Mesothelial cell of epicardium (in vitro differentiated cells): ENCODE measurements around the gene LTBP1. TPM values are rescaled to one million over a fixed set of nuclear protein-coding genes. Genes with fewer than 3 reads are reported as not detected.

ENCODE experiments used
- DNase-seq, 2 experiments: peaks; one replicate each; pipeline ENCODE4 v3.0.0; 2021; ENCODE audit warnings: low spot score in 2 of 2; ENCODE audit not compliant: unreplicated experiment in 2 of 2
- H3K27ac Mint-ChIP-seq: 2 replicates; pipeline ENCODE4 v1.8.0; 2021; ENCODE audit warnings: mixed read lengths
- H3K27me3 Mint-ChIP-seq: 2 replicates; pipeline ENCODE4 v1.8.0; 2021; ENCODE audit warnings: low read depth, mixed read lengths
- H3K36me3 Mint-ChIP-seq: 2 replicates; pipeline ENCODE4 v1.8.0; 2021; ENCODE audit warnings: mixed read lengths
- H3K4me1 Mint-ChIP-seq: 2 replicates; pipeline ENCODE4 v1.8.0; 2021; ENCODE audit warnings: mixed read lengths
- H3K4me3 Mint-ChIP-seq: 2 replicates; pipeline ENCODE4 v1.8.0; 2021; ENCODE audit warnings: mild to moderate bottlenecking, moderate library complexity, mixed read lengths
- H3K9me3 Mint-ChIP-seq: 2 replicates; pipeline ENCODE4 v1.8.0; 2021; ENCODE audit warnings: mixed read lengths
- total RNA-seq: library from RNA; stranded (reverse); gene quantifications from 3 replicates; pipeline ENCODE4 v1.2.1, GENCODE V29; 2021
- TF ChIP-seq, protein P1 (sequence below): fragments of 200-600 bp; sonication (generic); IDR thresholded peaks from one replicate; pipeline ENCODE4 v1.5.0; 2021; ENCODE audit warnings: antibody characterized with exemption; ENCODE audit not compliant: unreplicated experiment

LTBP1 gene
- total RNA-seq, 1 donor from 2014 or later: 80.2 TPM

DNA sequence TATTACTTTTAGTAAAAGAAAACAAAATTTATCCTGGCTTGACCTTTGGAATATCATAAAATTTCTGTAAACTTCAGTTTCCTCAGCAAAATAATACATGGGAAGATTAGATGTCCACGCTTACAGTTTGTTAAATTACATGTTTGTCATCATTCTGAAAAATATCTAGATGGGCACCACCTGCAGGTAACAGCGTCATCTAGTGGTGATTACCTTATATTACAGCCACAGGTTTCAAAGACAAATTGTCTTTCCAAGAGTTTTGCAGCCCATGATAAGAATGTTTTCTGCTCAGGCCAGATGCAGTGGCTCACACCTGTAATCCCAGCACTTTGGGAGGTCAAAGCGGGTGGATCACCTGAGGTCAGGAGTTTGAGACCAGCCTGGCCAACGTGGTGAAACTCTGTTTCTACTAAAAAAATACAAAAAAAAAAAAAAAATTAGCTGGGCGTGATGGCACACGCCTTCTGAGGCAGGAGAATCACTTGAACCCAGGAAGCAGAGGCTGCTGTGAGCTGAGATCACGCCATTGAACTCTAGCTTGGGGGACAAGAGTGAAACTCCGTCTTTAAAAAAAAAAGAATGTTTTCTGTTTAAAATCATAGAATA lies 433.4 kb downstream of the LTBP1 start:
- Mint-ChIP-seq H3K4me1 (peaks cover 10% of the 10 kb centered on the region), H3K27ac (no peak overlapping the region), H3K36me3 (peaks cover 11% of the 10 kb centered on the region), H3K9me3 (no peaks in the 10 kb centered on the region), H3K27me3 (no peaks in the 10 kb centered on the region), H3K4me3 (no peak overlapping the region)
- TF ChIP-seq, protein P1, sequence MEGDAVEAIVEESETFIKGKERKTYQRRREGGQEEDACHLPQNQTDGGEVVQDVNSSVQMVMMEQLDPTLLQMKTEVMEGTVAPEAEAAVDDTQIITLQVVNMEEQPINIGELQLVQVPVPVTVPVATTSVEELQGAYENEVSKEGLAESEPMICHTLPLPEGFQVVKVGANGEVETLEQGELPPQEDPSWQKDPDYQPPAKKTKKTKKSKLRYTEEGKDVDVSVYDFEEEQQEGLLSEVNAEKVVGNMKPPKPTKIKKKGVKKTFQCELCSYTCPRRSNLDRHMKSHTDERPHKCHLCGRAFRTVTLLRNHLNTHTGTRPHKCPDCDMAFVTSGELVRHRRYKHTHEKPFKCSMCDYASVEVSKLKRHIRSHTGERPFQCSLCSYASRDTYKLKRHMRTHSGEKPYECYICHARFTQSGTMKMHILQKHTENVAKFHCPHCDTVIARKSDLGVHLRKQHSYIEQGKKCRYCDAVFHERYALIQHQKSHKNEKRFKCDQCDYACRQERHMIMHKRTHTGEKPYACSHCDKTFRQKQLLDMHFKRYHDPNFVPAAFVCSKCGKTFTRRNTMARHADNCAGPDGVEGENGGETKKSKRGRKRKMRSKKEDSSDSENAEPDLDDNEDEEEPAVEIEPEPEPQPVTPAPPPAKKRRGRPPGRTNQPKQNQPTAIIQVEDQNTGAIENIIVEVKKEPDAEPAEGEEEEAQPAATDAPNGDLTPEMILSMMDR: peak; percentile 67
- DNase-seq: no peak

GRCh38 chr2:33380719-33381118 lies 434.0 kb downstream of the LTBP1 start:
- DNase-seq: no peak
- Mint-ChIP-seq H3K4me1 (peaks cover 10% of the 10 kb centered on the region), H3K27me3 (no peaks in the 10 kb centered on the region), H3K36me3 (peaks cover 11% of the 10 kb centered on the region), H3K4me3 (no peak overlapping the region), H3K27ac (no peak overlapping the region), H3K9me3 (no peaks in the 10 kb centered on the region)
- TF ChIP-seq, protein P1: no peak

DNA sequence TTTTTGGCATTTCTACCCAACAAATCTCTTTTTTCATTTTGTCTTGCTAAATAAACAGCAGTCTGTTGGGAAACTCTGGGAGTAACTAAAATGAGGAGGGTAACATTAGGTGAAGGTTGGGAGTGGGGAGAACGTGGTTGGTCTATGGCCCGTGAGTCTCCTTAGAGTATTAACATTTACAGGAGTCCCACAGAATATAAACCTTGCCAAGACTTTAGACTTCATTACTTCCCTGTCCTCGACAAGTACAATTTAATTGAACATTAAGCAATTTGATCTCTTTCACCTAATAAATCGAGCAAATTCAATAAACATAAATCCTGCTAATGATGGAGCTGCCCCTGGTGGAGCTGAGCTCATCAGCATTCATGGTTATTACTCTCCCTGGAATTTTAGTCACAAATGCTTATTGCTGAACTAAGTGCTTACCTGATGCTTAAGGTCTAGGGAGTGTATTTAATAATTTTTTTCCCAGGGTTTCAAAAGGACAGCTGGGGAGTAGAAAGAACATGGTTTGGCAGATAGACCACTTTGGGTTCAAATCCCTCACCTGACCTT lies 434.6 kb downstream of the LTBP1 start:
- H3K4me1 Mint-ChIP-seq: peaks cover 10% of the 10 kb centered on the region
- H3K9me3 Mint-ChIP-seq: no peaks in the 10 kb centered on the region
- TF ChIP-seq, protein P1: no peak
- no peak overlapping the region for H3K4me3 Mint-ChIP-seq
- H3K27ac Mint-ChIP-seq: no peak overlapping the region
- no peaks in the 10 kb centered on the region for H3K27me3 Mint-ChIP-seq
- DNase-seq: no peak
- peaks cover 11% of the 10 kb centered on the region for H3K36me3 Mint-ChIP-seq

DNA sequence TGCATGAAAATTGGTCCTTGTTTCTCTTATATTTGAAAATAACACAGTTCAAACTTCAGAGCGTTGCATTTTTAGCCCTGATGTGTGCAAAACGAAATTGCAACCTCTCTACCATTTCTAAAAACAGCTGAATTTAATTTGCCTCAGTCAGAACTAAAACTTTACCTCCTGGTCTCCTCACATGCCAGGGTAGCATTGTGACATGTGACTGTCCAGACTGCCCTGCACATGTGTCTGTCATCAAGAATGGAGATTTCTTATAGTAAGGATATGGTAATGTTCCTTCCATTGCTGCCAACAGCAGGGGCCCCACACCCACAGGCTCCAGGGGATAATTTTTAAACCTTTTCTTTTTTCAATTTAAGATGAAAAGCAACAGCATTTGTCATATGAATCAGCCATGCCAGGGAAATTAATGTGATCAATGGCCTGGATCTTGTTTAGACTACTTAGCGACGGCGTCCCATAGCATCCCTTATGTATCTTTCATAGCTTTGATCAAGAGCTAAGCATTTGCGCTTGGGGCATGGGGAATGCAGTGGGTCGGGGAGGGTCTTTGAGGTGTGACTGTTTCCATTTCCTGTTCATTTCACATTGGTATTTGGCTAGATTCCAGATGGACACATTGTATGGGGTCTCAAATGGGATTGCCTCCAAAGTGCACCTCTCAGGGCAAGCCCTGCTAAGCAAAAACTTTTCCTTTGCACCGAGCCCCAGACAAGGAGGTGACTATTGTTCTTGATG lies 437.3 kb downstream of the LTBP1 start:
- H3K36me3 Mint-ChIP-seq: peaks cover 7% of the 10 kb centered on the region
- TF ChIP-seq, protein P1: no peak
- no peaks in the 10 kb centered on the region for H3K9me3 Mint-ChIP-seq
- H3K27ac Mint-ChIP-seq: no peak overlapping the region
- H3K27me3 Mint-ChIP-seq: no peaks in the 10 kb centered on the region
- H3K4me3 Mint-ChIP-seq: no peak overlapping the region
- H3K4me1 Mint-ChIP-seq: peaks cover 10% of the 10 kb centered on the region
- no peak for DNase-seq

DNA sequence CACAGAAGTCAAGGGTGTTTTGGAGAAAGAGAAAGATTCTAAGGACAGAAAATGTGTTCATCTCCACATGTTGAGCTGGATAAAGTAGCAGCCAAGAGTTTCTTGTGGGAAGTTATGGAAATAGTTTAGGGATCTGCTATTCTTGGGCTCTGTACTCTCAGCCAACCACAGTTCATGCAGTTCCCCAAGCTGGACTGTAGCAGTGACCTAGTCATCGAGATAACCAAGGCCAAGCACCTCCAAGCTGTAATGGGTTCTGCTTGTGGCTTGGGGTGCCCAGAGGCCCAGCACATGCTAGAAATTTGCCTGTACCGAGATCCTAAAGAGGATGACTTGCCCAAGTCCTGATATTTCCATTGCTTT lies 437.8 kb downstream of the LTBP1 start:
- Mint-ChIP-seq H3K9me3 (no peaks in the 10 kb centered on the region), H3K36me3 (peaks cover 10% of the 10 kb centered on the region), H3K4me3 (no peak overlapping the region), H3K4me1 (peaks cover 10% of the 10 kb centered on the region), H3K27ac (no peak overlapping the region), H3K27me3 (no peaks in the 10 kb centered on the region)
- TF ChIP-seq, protein P1: no peak
- DNase-seq: no peak
